B cell (primary cell): ENCODE data around the gene SSRP1. TPM values are rescaled to one million over a fixed set of nuclear protein-coding genes. Genes with fewer than 3 reads are reported as not detected.

Experiments
- ATAC-seq: fragments of 200-7000 bp; cut with Tn5 transposase; one replicate; pipeline ENCODE4 v1.10.0; 2021; ENCODE audit warnings: low read depth, mild to moderate bottlenecking, moderate number of reproducible peaks, moderate library complexity
- CTCF ChIA-PET: fragments of 350-600 bp; sonication (Branson Sonifier 250); formaldehyde crosslinking; loops from one replicate; lab custom pipeline; 2021; ENCODE audit warnings: antibody characterized with exemption, inconsistent platforms; lab: Charles Lee
- POLR2A ChIA-PET: fragments of 350-600 bp; sonication (Branson Sonifier 250); formaldehyde crosslinking; loops from one replicate; lab custom pipeline; 2021; ENCODE audit warnings: antibody characterized with exemption; lab: Charles Lee
- DNase-seq: peaks from one replicate; pipeline ENCODE4 v3.0.0; 2013
- H2AFZ ChIP-seq: 2 replicates; pipeline ENCODE4 v1.6.1; 2012; ENCODE audit warnings: mild to moderate bottlenecking, low read depth, low read length; ENCODE audit not compliant: insufficient read depth, poor library complexity, severe bottlenecking
- H3K27ac ChIP-seq, 2 donors: 1 replicate in 1 of 2; 2 replicates in 1 of 2; pipeline ENCODE4 v1.5.1; 2012 to 2013; ENCODE audit warnings: low read length in 2 of 2, mild to moderate bottlenecking in 2 of 2, moderate library complexity in 1 of 2
- H3K27me3 ChIP-seq, 4 experiments: fragments of 200-600 bp in 1 of 4; sonication (generic) in 1 of 4; replicated peaks in 1 of 4; 1 replicate in 2 of 4; 2 replicates in 2 of 4; pipeline versions ENCODE4 v1.6.1 to v1.7.0; 2013 to 2016; ENCODE audit warnings: low read length in 3 of 4, mild to moderate bottlenecking in 2 of 4, mixed read lengths in 1 of 4, moderate library complexity in 1 of 4; ENCODE audit not compliant: insufficient read depth in 4 of 4, control insufficient read depth in 3 of 4; ENCODE audit errors: control extremely low read depth in 1 of 4
- H3K36me3 ChIP-seq, 2 experiments: replicated peaks in 1 of 2; 1 replicate in 1 of 2; 2 replicates in 1 of 2; pipeline versions ENCODE4 v1.6.1 to v1.7.1; 2013; ENCODE audit warnings: low read length in 1 of 2; ENCODE audit not compliant: insufficient read depth in 2 of 2, control insufficient read depth in 1 of 2; ENCODE audit errors: control extremely low read depth in 1 of 2, extremely low read depth in 1 of 2
- H3K4me1 ChIP-seq, 2 donors: fragments of 200-600 bp in 1 of 2; sonication (generic) in 1 of 2; 1 replicate in 1 of 2; 2 replicates in 1 of 2; pipeline versions ENCODE4 v1.5.1 to v1.6.1; 2013 to 2017; ENCODE audit warnings: low read length in 2 of 2; ENCODE audit not compliant: control insufficient read depth in 2 of 2, insufficient read depth in 2 of 2
- H3K4me2 ChIP-seq: replicated peaks from 2 replicates; pipeline ENCODE3; 2012; ENCODE audit warnings: mild to moderate bottlenecking, low read depth, low read length; ENCODE audit not compliant: poor library complexity, severe bottlenecking
- H3K4me3 ChIP-seq, 5 experiments: fragments of 200-600 bp in 1 of 5; sonication (generic) in 1 of 5; 1 replicate in 3 of 5; 2 replicates in 2 of 5; pipeline versions ENCODE4 v1.5.1 to v1.7.0; 2011 to 2016; ENCODE audit warnings: low read length in 4 of 5, mild to moderate bottlenecking in 4 of 5, low read depth in 2 of 5, control low read depth in 1 of 5, moderate library complexity in 1 of 5; ENCODE audit not compliant: insufficient read depth in 1 of 5; ENCODE audit errors: control extremely low read depth in 1 of 5, extremely low read depth in 1 of 5
- H3K79me2 ChIP-seq: fragments of 200-600 bp; sonication (generic); one replicate; pipeline ENCODE4 v1.6.0; 2016; ENCODE audit warnings: low read length; ENCODE audit not compliant: control insufficient read depth, insufficient read depth
- H3K9ac ChIP-seq: fragments of 200-600 bp; sonication (generic); 2 replicates; pipeline ENCODE4 v1.6.1; 2017; ENCODE audit warnings: mild to moderate bottlenecking, low read length, moderate library complexity
- H3K9me3 ChIP-seq, 3 donors: one replicate each; pipeline versions ENCODE4 v1.6.1 to v1.7.1; 2013; ENCODE audit warnings: low read length in 2 of 3; ENCODE audit not compliant: control insufficient read depth in 2 of 3, insufficient read depth in 1 of 3; ENCODE audit errors: control extremely low read depth in 1 of 3
- H4K20me1 ChIP-seq: 2 replicates; pipeline ENCODE4 v1.6.0; 2012; ENCODE audit warnings: mild to moderate bottlenecking, low read length; ENCODE audit not compliant: insufficient read depth, control insufficient read depth, poor library complexity, severe bottlenecking
- H3K27ac Mint-ChIP-seq: one replicate; pipeline ENCODE4 v1.8.0; 2021; ENCODE audit warnings: mixed read lengths
- H3K27me3 Mint-ChIP-seq: one replicate; pipeline ENCODE4 v1.8.0; 2021; ENCODE audit warnings: mixed read lengths
- H3K4me1 Mint-ChIP-seq: one replicate; pipeline ENCODE4 v1.8.0; 2021; ENCODE audit warnings: mixed read lengths
- H3K4me3 Mint-ChIP-seq: one replicate; pipeline ENCODE4 v1.8.0; 2021; ENCODE audit warnings: mixed read lengths
- H3K9me3 Mint-ChIP-seq: one replicate; pipeline ENCODE4 v1.8.0; 2022; ENCODE audit warnings: mixed read lengths; ENCODE audit not compliant: insufficient read depth
- EZH2 ChIP-seq: IDR thresholded peaks from 2 replicates; pipeline ENCODE4 v1.6.1; 2012; ENCODE audit warnings: borderline replicate concordance, low read depth, mild to moderate bottlenecking, moderate library complexity, low read length; ENCODE audit not compliant: insufficient read depth, poor library complexity, severe bottlenecking
- WGBS: methylation state at CpG from one replicate; pipeline ENCODE4 v1.1.5; 2013; ENCODE audit warnings: missing lambda C conversion rate; ENCODE audit not compliant: insufficient coverage; 5-methylcytosine and 5-hydroxymethylcytosine counted together
- intact Hi-C: fragments of 100-400 bp; cut with micrococcal nuclease; formaldehyde crosslinking; loops from one replicate; pipeline ENCODE4 v1.10.0; 2022
- polyA plus RNA-seq: library from polyadenylated mRNA; depleted of rRNA; stranded (reverse); fragments of >200 nt; gene quantifications from 2 replicates; pipeline ENCODE4 v1.2.3, GENCODE V29; 2012
- total RNA-seq, 2 donors: library from RNA; stranded (reverse); fragments of 120-200 nt in 1 of 2; gene quantifications; 1 replicate in 1 of 2; 2 replicates in 1 of 2; pipeline versions ENCODE4 v1.2.3 to v1.2.4, GENCODE V29; 2013 to 2022
- TF ChIP-seq, protein P1 (sequence below): fragments of 200-600 bp; IDR thresholded peaks from one replicate; pipeline ENCODE4 v1.8.0; 2022; ENCODE audit warnings: antibody characterized with exemption, mild to moderate bottlenecking

Gene SSRP1
- total and polyA plus RNA-seq, 2 donors (not counting 1 experiment from before 2014, with no cell fraction given), result 40.9 to 66.6 TPM

- DNase-seq (no peak), ATAC-seq (no peak)
- Histone ChIP-seq H3K36me3 (no peaks in the 10 kb centered on the region), H2AFZ (no peak overlapping the region), H3K79me2 (no peaks in the 10 kb centered on the region), H3K4me1 (no peaks in the 10 kb centered on the region), H3K4me2 (no peak overlapping the region), H3K9ac (no peak overlapping the region), H3K9me3 (no peaks in the 10 kb centered on the region), H3K4me3 (no peak overlapping the region), H4K20me1 (no peaks in the 10 kb centered on the region), H3K27me3 (peaks cover 0 to 5% (median 0%) of the 10 kb centered on the region in 4 experiments), H3K27ac (no peak overlapping the region)
- TF ChIP-seq, protein P1, sequence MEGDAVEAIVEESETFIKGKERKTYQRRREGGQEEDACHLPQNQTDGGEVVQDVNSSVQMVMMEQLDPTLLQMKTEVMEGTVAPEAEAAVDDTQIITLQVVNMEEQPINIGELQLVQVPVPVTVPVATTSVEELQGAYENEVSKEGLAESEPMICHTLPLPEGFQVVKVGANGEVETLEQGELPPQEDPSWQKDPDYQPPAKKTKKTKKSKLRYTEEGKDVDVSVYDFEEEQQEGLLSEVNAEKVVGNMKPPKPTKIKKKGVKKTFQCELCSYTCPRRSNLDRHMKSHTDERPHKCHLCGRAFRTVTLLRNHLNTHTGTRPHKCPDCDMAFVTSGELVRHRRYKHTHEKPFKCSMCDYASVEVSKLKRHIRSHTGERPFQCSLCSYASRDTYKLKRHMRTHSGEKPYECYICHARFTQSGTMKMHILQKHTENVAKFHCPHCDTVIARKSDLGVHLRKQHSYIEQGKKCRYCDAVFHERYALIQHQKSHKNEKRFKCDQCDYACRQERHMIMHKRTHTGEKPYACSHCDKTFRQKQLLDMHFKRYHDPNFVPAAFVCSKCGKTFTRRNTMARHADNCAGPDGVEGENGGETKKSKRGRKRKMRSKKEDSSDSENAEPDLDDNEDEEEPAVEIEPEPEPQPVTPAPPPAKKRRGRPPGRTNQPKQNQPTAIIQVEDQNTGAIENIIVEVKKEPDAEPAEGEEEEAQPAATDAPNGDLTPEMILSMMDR, result no peak
- TF ChIP-seq EZH2, result no peak
- Mint-ChIP-seq H3K27ac (no peak overlapping the region), H3K27me3 (peaks cover 20% of the 10 kb centered on the region), H3K4me1 (no peaks in the 10 kb centered on the region), H3K9me3 (no peaks in the 10 kb centered on the region), H3K4me3 (no peak overlapping the region)
- ChIA-PET CTCF (interaction anchor here (0.5 kb wide), 1 partner anchor 1525 kb away, joined by 4 read pairs; no protein-coding TSS in a partner anchor), POLR2A (no interaction called here)
- WGBS, result 75% methylated on average over 24 of the region's 26 CpGs
- intact Hi-C loops, result no loop called here
These were observed 40.7 kb upstream of the SSRP1 start for GRCh38 chr11:57376095-57377090.

- H3K4me2 ChIP-seq, result no peak overlapping the region
- H2AFZ ChIP-seq, result no peak overlapping the region
- H3K4me1 ChIP-seq, result no peaks in the 10 kb centered on the region
- no peak overlapping the region for H3K27ac Mint-ChIP-seq
- no peaks in the 10 kb centered on the region for H3K9me3 Mint-ChIP-seq
- H3K4me3 ChIP-seq, result no peak overlapping the region
- no peak overlapping the region for H3K4me3 Mint-ChIP-seq
- ChIA-PET POLR2A (no interaction called here), CTCF (no interaction called here)
- no peaks in the 10 kb centered on the region for H3K36me3 ChIP-seq
- intact Hi-C loops, result no loop called here
- H3K27me3 ChIP-seq, result peaks cover 0 to 5% (median 0%) of the 10 kb centered on the region in 4 experiments
- H3K79me2 ChIP-seq, result no peaks in the 10 kb centered on the region
- ATAC-seq (no peak), DNase-seq (no peak)
- H3K4me1 Mint-ChIP-seq, result no peaks in the 10 kb centered on the region
- WGBS, result 4% methylated on average over 2 of the region's 2 CpGs
- peaks cover 20% of the 10 kb centered on the region for H3K27me3 Mint-ChIP-seq
- H3K9ac ChIP-seq, result no peak overlapping the region
- H3K27ac ChIP-seq, result no peak overlapping the region
- TF ChIP-seq EZH2, result no peak
- TF ChIP-seq, protein P1, result no peak
- no peaks in the 10 kb centered on the region for H4K20me1 ChIP-seq
- H3K9me3 ChIP-seq, result no peaks in the 10 kb centered on the region
These were observed 39.8 kb upstream of the SSRP1 start for GRCh38 chr11:57375490-57375889.
